Smooth muscle cell (in vitro differentiated cells): ENCODE results near the gene CLASP1. TPM values are rescaled to one million over a fixed set of nuclear protein-coding genes. Genes with fewer than 3 reads are reported as not detected.

Experiments used
- DNase-seq: peaks from one replicate; lab custom pipeline; 2025; ENCODE audit not compliant: unreplicated experiment; lab: John Stamatoyannopoulos, UW
- H2AFZ ChIP-seq: fragments of 200-600 bp; sonication (generic); 2 replicates; pipeline ENCODE4 v1.6.0; 2016; ENCODE audit warnings: antibody characterized with exemption, low read depth, mild to moderate bottlenecking
- H3F3A ChIP-seq: fragments of 200-600 bp; sonication (generic); 2 replicates; pipeline ENCODE4 v1.6.0; 2017; ENCODE audit warnings: antibody characterized with exemption, low read depth
- H3K27ac ChIP-seq: fragments of 200-600 bp; sonication (generic); 2 replicates; pipeline ENCODE4 v1.5.1; 2016; ENCODE audit warnings: low read depth, mild to moderate bottlenecking
- H3K27me3 ChIP-seq: fragments of 200-600 bp; sonication (generic); 2 replicates; pipeline ENCODE4 v1.6.1; 2016; ENCODE audit warnings: low read depth, mild to moderate bottlenecking
- H3K36me3 ChIP-seq: fragments of 200-600 bp; sonication (generic); 2 replicates; pipeline ENCODE4 v1.5.1; 2016; ENCODE audit warnings: low read depth
- H3K4me1 ChIP-seq: fragments of 200-600 bp; sonication (generic); 2 replicates; pipeline ENCODE4 v1.5.1; 2016; ENCODE audit warnings: low read depth
- H3K4me2 ChIP-seq: fragments of 200-600 bp; sonication (generic); 2 replicates; pipeline ENCODE4 v1.6.0; 2016; ENCODE audit warnings: mild to moderate bottlenecking
- H3K4me3 ChIP-seq: fragments of 200-600 bp; sonication (generic); 2 replicates; pipeline ENCODE4 v1.5.1; 2016; ENCODE audit warnings: mild to moderate bottlenecking
- H3K79me2 ChIP-seq: fragments of 200-600 bp; sonication (generic); 2 replicates; pipeline ENCODE4 v1.6.0; 2016; ENCODE audit warnings: low read depth, mild to moderate bottlenecking
- H3K9ac ChIP-seq: fragments of 200-600 bp; sonication (generic); 2 replicates; pipeline ENCODE4 v1.6.0; 2016; ENCODE audit warnings: low read depth
- H3K9me3 ChIP-seq: fragments of 200-600 bp; sonication (generic); replicated peaks from 2 replicates; pipeline ENCODE4 v1.5.1; 2016; ENCODE audit warnings: low read depth
- H4K20me1 ChIP-seq: fragments of 200-600 bp; sonication (generic); 2 replicates; pipeline ENCODE4 v1.6.0; 2016; ENCODE audit warnings: low read depth
- CTCF ChIP-seq: fragments of 200-600 bp; sonication (generic); IDR thresholded peaks from 2 replicates; pipeline ENCODE4 v1.5.1; 2017; ENCODE audit warnings: borderline replicate concordance, mild to moderate bottlenecking, antibody characterized with exemption; ENCODE audit not compliant: insufficient read depth, poor library complexity, severe bottlenecking
- WGBS: methylation state at CpG from one replicate; pipeline ENCODE4 v1.1.7; 2016; ENCODE audit warnings: low lambda C conversion rate; 5-methylcytosine and 5-hydroxymethylcytosine counted together
- polyA plus RNA-seq: library from polyadenylated mRNA; unstranded; fragments of >200 nt; fragmentation: Nextera tagmentation; extraction: Ambion mirVana; gene quantifications from 2 replicates; pipeline ENCODE4 v1.2.1, GENCODE V29; 2016
- total RNA-seq: library from RNA; depleted of rRNA; stranded (reverse); fragments of >200 nt; gene quantifications from 2 replicates; pipeline ENCODE4 v1.2.3, GENCODE V29; 2014

CLASP1 gene
- total and polyA plus RNA-seq, 2 experiments from 2014 or later, result 15.0 to 33.8 TPM

- no peaks in the 10 kb centered on the region for H3K9me3 ChIP-seq
- no peaks in the 10 kb centered on the region for H3K79me2 ChIP-seq
- H2AFZ ChIP-seq, result no peak overlapping the region
- no peak overlapping the region for H3K4me2 ChIP-seq
- peaks cover 5% of the 10 kb centered on the region for H3K27me3 ChIP-seq
- H3K4me1 ChIP-seq, result no peaks in the 10 kb centered on the region
- H3K4me3 ChIP-seq, result no peak overlapping the region
- no peak for DNase-seq
- no peaks in the 10 kb centered on the region for H3K36me3 ChIP-seq
- no peaks in the 10 kb centered on the region for H3F3A ChIP-seq
- no peak for TF ChIP-seq CTCF
- no peaks in the 10 kb centered on the region for H4K20me1 ChIP-seq
- no peak overlapping the region for H3K9ac ChIP-seq
- WGBS, result 86% methylated on average over 9 of the region's 9 CpGs
- no peak overlapping the region for H3K27ac ChIP-seq
These were observed 354.1 kb downstream of the CLASP1 start for GRCh38 chr2:121294881-121295840.

GRCh38 chr2:121293450-121294325, 355.6 kb downstream of the CLASP1 start:
- no peak overlapping the region for H3K4me3 ChIP-seq
- H2AFZ ChIP-seq, result no peak overlapping the region
- H3K9me3 ChIP-seq, result no peaks in the 10 kb centered on the region
- no peak for TF ChIP-seq CTCF
- no peak overlapping the region for H3K4me2 ChIP-seq
- no peak overlapping the region for H3K27ac ChIP-seq
- peaks cover 5% of the 10 kb centered on the region for H3K27me3 ChIP-seq
- WGBS, result 81% methylated on average over 14 of the region's 14 CpGs
- H3K36me3 ChIP-seq, result no peaks in the 10 kb centered on the region
- no peaks in the 10 kb centered on the region for H3K4me1 ChIP-seq
- H4K20me1 ChIP-seq, result no peaks in the 10 kb centered on the region
- H3F3A ChIP-seq, result no peaks in the 10 kb centered on the region
- DNase-seq, result no peak
- no peak overlapping the region for H3K9ac ChIP-seq
- no peaks in the 10 kb centered on the region for H3K79me2 ChIP-seq

DNA sequence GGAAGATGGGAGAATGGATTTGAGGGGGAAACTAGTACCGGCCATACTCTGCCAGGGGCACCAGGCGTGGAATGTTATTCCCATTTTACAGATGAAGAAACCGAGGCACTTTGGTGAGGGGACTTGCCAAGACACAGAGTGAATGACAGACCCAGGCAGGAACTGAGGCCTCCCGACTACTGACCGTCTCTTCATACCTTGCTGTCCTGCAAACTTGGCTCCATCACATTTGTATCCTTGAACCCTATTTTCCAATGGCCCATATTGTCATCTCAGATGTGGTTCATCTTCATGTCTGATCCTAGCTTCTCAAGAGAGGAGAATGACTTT, 358.0 kb downstream of the CLASP1 start:
- Histone ChIP-seq H3K4me2 (no peak overlapping the region), H3K4me1 (no peaks in the 10 kb centered on the region), H3K9me3 (no peaks in the 10 kb centered on the region), H4K20me1 (no peaks in the 10 kb centered on the region), H3K79me2 (no peaks in the 10 kb centered on the region), H3K27ac (no peak overlapping the region), H3F3A (no peaks in the 10 kb centered on the region), H2AFZ (no peak overlapping the region), H3K27me3 (peaks cover 15% of the 10 kb centered on the region), H3K36me3 (no peaks in the 10 kb centered on the region), H3K4me3 (no peak overlapping the region), H3K9ac (no peak overlapping the region)
- TF ChIP-seq CTCF, result no peak
- WGBS, result 94% methylated on average over 5 of the region's 5 CpGs
- DNase-seq, result no peak
